ENCODE data around the gene LRFN4.

Gene LRFN4

DNA sequence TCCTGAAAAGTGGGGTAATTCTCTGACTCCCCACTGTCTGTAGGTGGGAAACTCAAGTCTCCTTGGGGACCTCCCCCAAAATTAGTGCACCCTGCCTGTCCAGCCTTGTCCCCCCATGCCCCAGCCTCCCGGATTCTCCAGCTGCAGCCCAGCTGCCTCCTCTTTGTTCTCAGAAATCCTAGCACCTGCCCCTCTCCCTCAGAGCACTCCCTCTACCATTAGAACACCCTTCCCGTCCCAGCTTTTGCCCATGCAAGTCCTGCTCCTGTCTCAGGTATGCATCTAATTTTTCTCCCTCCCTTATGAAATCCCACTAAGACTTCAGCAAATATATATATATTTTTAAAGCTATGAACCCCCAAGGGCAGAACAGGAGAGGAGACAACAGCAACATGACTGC, 37.3 kb downstream of the LRFN4 start:
- no peak for DNase-seq

DNA sequence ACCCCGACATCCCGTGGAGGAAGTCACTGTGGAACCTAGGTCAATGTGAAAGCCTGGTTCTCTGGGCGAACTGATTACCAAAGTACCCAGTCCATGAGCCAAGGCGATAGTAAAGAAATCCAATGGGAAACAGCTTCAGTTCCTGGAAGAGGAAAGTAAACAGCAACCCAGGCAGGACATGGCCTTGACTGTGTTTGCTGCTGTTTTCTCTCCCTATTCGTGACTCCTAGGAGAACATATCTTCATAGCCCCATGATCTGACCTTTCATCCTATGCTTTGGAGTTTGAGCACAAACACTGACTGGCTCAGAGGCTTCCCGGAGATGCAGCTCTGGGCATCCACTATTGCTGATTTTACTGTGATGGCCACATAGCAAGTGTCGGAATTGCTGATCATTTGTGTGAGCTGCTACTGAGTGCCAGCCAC, 45.1 kb downstream of the LRFN4 start:
- no peak for DNase-seq

DNA sequence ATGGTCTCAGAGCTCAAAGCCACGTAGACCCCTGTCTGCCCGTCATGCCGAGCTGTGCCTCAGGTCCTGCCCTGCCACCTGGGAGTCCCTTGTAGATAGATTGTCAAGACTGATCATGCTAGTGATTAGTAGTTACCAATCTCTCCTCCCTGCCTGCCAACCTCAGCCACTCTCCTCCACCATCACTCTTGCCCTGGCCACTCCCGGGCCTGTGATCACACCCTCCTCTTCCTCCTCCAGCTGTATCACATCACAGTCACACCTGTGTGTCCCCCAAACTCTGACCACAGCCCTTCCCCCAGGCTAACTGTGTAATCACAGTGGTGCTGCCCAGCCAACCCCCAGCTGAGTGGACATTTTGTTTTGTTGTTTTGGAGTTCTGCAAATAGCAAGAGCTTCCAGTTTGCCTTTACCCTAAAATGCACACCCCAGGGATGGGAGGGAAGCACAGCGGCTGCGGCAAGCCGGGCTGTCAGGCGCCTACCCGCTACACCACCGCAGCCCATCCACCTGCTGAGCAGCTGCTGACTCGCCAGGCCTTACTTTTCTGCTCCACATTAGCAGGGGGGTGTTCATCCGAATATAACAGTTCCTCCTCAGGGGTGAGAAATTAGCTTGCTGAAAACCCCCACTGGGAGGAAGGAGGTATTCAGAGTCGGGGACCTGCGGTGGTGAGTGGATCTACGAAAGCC, 45.8 kb downstream of the LRFN4 start:
- DNase-seq = no peak

DNA sequence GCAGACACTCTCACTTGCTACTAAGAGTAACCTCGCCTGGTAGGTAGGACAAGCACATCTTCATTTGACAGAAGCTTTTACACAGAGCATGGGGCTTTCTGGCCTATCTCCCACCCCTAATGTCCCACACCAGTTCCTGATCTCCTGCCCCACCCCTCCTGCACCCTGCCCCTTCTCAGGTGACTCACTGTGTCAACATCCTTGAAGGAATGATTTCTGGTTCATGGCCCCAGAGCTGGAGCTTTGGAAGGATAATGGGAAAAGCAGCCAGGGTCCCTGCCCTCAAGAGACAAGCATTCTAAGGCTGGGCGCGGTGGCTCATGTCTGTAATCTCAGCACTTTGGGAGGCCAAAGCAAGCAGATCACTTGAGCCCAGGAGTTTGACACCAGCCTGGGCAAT, 47.2 kb downstream of the LRFN4 start:
- no peak for DNase-seq

DNA sequence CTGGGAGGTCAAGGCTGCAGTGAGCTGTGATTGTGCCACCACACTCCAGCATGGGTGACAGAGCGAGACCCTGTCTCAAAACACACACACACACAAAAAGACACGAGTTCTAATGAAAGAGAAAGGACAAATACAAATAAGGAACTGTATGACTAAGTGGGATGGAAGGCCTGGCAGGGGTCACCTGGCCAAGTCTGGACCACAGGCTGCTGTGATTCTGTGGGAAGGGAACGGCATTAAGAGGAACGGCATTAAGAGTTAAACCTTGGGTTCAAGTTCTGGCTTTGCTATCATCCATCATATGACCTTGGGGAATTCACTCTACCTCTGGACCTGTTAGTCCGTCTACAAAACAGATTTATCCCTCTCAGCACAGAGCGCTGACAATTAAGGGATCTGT, 47.7 kb downstream of the LRFN4 start:
- DNase-seq = no peak

DNA sequence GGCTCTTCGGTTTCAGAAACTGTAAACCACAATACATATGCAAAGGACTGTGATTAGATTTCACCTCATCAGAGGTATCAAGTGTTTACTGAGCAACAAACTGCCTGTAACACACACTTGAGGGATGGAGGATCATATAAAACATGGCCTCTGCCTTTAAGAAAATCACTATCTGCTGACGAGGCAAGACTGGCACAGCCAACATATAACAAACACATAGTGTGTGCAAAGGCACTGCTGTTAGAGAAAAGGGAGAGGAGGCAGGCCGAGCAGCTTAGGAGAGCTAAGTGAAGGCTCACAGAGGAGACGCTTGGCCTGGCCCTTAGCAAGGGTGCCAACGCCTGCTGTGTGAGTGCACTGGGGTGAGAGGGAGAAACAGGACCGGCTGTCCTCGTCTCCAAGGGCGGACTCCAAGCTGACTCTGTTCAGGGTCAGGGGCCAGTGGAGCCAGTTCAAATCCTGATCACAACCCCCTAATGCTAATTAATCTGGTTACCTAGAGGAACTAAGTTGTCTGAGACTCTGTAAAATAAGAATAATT, 48.2 kb downstream of the LRFN4 start:
- no peak for DNase-seq

DNA sequence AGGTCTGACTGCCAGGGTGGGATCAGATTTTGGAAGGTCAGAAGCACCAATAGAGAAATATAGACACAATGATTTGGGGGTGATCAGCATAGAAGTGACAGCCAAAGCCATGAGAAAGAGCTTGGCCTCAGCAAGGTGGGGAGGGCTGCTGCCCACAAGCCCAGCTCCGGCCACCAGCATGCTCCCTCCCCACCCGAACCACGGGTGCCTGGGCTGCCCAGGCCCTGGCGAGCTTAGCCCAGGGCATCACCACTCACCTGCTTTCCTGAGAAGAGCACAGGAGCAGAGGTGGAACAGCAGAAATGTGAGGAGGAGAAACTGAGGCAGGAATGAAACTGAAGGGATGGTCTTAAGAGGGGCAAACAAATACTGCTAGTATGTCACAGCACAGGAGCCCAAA, 48.8 kb downstream of the LRFN4 start:
- no peak for DNase-seq

DNA sequence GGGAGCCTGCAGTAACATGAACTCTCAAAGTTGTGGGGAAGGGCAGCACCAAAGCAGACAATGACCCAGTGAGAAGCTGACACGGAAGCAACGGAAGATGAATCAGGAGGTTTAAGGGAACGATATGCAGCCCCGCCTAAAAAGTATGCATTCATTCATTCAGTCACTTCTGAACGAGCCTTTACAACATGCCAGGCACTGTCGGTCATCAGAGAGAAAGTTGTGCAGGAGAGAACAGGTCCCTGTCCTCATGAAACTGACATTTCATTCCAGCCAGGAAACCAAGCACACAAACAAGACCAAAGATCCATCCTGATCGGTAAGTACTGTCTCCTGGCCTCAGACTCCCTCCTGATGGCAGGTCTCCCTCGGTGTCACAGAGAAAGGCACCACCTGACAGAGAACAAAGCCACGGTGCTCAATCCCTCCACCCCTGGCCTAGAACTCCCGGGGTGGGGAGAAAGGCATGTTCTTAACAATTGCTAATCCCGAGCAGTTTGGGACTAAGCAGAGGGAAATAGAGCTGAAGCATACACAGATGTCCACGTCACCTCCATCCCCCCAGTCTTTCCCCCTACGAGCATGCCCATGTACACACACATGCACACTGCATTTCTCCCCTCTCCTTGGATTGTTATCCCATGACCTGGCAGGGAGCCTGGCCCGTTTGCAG, 49.3 kb downstream of the LRFN4 start:
- DNase-seq = no peak

DNA sequence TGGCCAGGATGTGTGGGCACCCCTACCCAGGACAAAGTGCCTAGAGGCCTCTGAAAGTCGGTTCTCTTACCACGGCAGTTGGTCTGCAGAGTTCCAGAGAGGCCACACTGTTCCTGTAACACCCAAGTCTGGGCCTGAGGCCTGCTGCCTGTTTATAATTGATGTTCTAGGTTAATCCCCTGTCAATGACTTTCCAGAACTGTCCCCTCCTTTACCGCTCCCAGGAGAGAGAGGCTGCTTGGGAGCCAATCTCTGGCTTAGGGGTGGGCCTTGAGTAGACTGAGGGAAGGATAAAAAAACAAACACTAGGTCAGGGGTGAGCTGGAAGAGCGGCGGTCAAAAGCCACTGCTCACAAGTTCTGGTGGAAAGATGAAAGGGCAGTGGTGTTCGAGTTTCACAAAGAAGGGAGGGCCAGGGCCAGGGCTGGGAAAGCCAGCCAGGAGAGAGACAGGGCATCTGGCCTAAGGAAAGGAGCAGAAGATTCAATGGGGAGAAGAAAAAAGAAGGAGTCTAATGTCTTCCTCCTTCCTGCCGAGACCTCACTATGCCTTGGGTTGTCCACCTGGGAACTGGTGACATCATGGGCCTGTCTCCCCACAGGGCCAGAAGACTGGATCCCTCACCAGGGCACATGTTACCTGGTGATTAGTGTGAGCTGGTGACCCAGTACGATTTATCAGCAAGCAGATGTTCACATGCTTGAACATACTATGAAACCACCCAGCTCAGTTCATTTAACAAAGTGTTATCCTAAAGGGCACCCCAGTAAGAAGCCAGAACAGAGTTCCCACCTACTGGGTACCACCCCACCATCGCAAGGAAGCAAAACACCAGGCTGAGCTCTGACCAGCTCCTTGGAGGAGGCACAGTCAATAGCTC, 51.1 kb downstream of the LRFN4 start:
- no peak for DNase-seq

DNA sequence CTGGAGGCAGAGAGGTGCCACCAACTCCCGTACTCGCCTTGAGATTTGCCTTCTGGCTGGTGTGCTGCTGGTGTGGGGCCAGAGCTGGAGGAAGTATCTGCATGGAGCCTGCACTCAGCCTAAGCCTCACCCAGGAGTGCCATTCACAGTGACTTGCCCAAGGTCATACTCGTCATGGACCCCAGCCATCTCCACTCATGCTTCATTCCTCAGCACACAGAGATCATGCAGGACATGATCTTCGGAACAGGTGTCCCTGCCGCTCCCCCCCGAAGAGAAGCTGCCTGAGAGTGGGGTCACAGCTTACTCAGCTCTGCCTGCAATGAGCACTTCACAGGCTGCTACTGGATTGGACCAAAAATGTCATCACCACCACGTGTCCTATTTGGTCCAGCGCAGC, 52.3 kb downstream of the LRFN4 start:
- no peak for DNase-seq

DNA sequence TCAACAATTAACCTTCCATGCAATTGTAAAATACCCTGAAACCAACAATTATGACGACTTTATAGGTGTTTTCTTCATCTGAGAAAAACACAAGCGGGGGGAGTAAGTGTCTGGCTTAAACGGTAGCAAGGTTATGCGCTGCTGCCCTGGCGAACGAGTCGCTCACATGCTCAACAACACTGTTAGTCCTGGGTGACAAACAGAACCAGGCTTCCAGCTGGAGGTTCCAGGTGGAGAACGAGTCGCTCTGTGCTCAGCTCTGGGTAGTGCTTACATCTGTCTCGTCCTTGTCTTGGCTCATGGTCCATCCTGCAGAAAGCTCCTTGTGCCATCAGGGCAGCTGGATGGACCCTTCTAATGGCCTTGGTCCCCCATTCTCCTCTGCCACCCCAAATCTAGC, 53.2 kb downstream of the LRFN4 start:
- no peak for DNase-seq
